Omental fat pad (tissue), 4 donors: ENCODE data around the gene CBFA2T2. TPM values are rescaled to one million over a fixed set of nuclear protein-coding genes. Genes with fewer than 3 reads are reported as not detected.
"Not testable (repeated sequence)": the region's sequence is repeated elsewhere in the genome, so short reads cannot be mapped to it uniquely, and the experiment has no call there.

Source experiments
- ATAC-seq: fragments of 150-250 bp; one replicate; pipeline ENCODE4 v1.9.1; 2016; ENCODE audit warnings: mild to moderate bottlenecking, moderate library complexity; ENCODE audit not compliant: low FRiP score
- DNase-seq: peaks from one replicate; pipeline ENCODE4 v3.0.0-alpha.2; 2019; ENCODE audit warnings: low spot score
- CTCF ChIP-seq, 3 donors: fragments of 450-650 bp; IDR thresholded peaks; one replicate each; pipeline ENCODE4 v1.5.1; 2016 to 2017; ENCODE audit warnings: antibody characterized with exemption in 3 of 3, mild to moderate bottlenecking in 3 of 3, moderate library complexity in 2 of 3
- total RNA-seq, 4 donors: library from RNA; depleted of rRNA; stranded (reverse); fragments of >200 nt; gene quantifications; one replicate each; pipeline ENCODE4 v1.1.0, GENCODE V29; 2016

Gene CBFA2T2
- total RNA-seq, 4 donors from 2014 or later, result 5.8 to 11.8 (median 10.0) TPM

GRCh38 chr20:33531885-33532284, 42.0 kb downstream of the CBFA2T2 start:
- no peak for TF ChIP-seq CTCF (IDR thresholded peaks at IDR 0.05)
- no peak for ATAC-seq
- DNase-seq, result no peak

GRCh38 chr20:33532753-33533459, 43.0 kb downstream of the CBFA2T2 start:
- DNase-seq (no peak), ATAC-seq (no peak)
- TF ChIP-seq CTCF (IDR thresholded peaks at IDR 0.05), result no peak

GRCh38 chr20:33535717-33536116, 45.8 kb downstream of the CBFA2T2 start:
- ATAC-seq, result not testable (repeated sequence)

GRCh38 chr20:33537608-33538007, 47.7 kb downstream of the CBFA2T2 start:
- no peak for TF ChIP-seq CTCF (IDR thresholded peaks at IDR 0.05)
- DNase-seq (no peak), ATAC-seq (no peak)

More at GRCh38 chr20:33535717-33536116, 45.8 kb downstream of the CBFA2T2 start:
- not testable (repeated sequence) for DNase-seq

GRCh38 chr20:33539129-33539528, 49.2 kb downstream of the CBFA2T2 start:
- TF ChIP-seq CTCF (IDR thresholded peaks at IDR 0.05), result no peak
- ATAC-seq (no peak), DNase-seq (no peak)

- DNase-seq (no peak), ATAC-seq (no peak)
- TF ChIP-seq CTCF (IDR thresholded peaks at IDR 0.05), result no peak
Measured at GRCh38 chr20:33540427-33540826, 50.5 kb downstream of the CBFA2T2 start.

GRCh38 chr20:33541074-33541473, 51.2 kb downstream of the CBFA2T2 start:
- DNase-seq (no peak), ATAC-seq (no peak)
- TF ChIP-seq CTCF (IDR thresholded peaks at IDR 0.05), result no peak
